ENCODE results near the gene COL13A1. TPM values are rescaled to one million over a fixed set of nuclear protein-coding genes. Genes with fewer than 3 reads are reported as not detected.

The COL13A1 gene
- total RNA-seq, 6 experiments from 2014 or later, result 0.18 to 0.44 (median 0.30) TPM; not detected in 2

- intact Hi-C loops (cut with DNase I), result no loop called here
These were observed 3.7 kb upstream of the COL13A1 start for GRCh38 chr10:69797959-69798358.

GRCh38 chr10:69800109-69800508, 1.6 kb upstream of the COL13A1 start:
- Histone ChIP-seq H3K4me3 (no peak overlapping the region), H3K36me3 (no peaks in the 10 kb centered on the region), H3K27me3 (peaks cover 0 to 14% of the 10 kb centered on the region in 2 donors), H3K9me3 (no peaks in the 10 kb centered on the region), H3K27ac (no peak overlapping the region), H3K4me1 (peaks cover 0 to 17% (median 0%) of the 10 kb centered on the region in 4 donors)
- 28% methylated on average over 3 of the region's 3 CpGs for WGBS (ENCODE audit: insufficient coverage, low coverage, low lambda C conversion rate, missing lambda C conversion rate)
- ATAC-seq (peak; percentile 63 to 78 (median 70)), DNase-seq (no peak)
- intact Hi-C loops (cut with DNase I), result loop anchor here in 1 of 2 donors (10.0 kb wide), 1 partner anchor 115 kb away; no protein-coding TSS in a partner anchor
- no peak for TF ChIP-seq POLR2A (IDR thresholded peaks at IDR 0.05)
- peak; percentile 29 to 53 (median 50) for TF ChIP-seq CTCF (IDR thresholded peaks at IDR 0.05)

More at GRCh38 chr10:69797959-69798358, 3.7 kb upstream of the COL13A1 start:
- Histone ChIP-seq H3K36me3 (no peaks in the 10 kb centered on the region), H3K4me1 (peaks cover 0 to 17% (median 0%) of the 10 kb centered on the region in 4 donors), H3K27me3 (peaks cover 0 to 4% of the 10 kb centered on the region in 2 donors), H3K27ac (no peak overlapping the region), H3K9me3 (no peaks in the 10 kb centered on the region), H3K4me3 (no peak overlapping the region)
- ATAC-seq (no peak), DNase-seq (no peak)
- TF ChIP-seq CTCF (IDR thresholded peaks at IDR 0.05) (no peak), POLR2A (IDR thresholded peaks at IDR 0.05) (no peak)
- WGBS (ENCODE audit: insufficient coverage, low coverage, low lambda C conversion rate, missing lambda C conversion rate), result 89% methylated on average over 4 of the region's 7 CpGs

GRCh38 chr10:69800665-69801064, 1.0 kb upstream of the COL13A1 start:
- TF ChIP-seq POLR2A (IDR thresholded peaks at IDR 0.05), result no peak
- no peak for TF ChIP-seq CTCF (IDR thresholded peaks at IDR 0.05)
- 44% methylated on average over 2 of the region's 2 CpGs for WGBS (ENCODE audit: insufficient coverage, low coverage, low lambda C conversion rate, missing lambda C conversion rate)
- Histone ChIP-seq H3K4me1 (peaks cover 0 to 17% (median 0%) of the 10 kb centered on the region in 4 donors), H3K4me3 (no peak overlapping the region), H3K27me3 (peaks cover 0 to 14% of the 10 kb centered on the region in 2 donors), H3K36me3 (no peaks in the 10 kb centered on the region), H3K27ac (no peak overlapping the region), H3K9me3 (no peaks in the 10 kb centered on the region)
- ATAC-seq (no peak), DNase-seq (no peak)
- intact Hi-C loops (cut with DNase I), result loop anchor here in 1 of 2 donors (10.0 kb wide), 1 partner anchor 114 kb away; no protein-coding TSS in a partner anchor

- intact Hi-C loops (cut with DNase I), result loop anchor here in 1 of 2 donors (10.0 kb wide), 1 partner anchor 114 kb away; no protein-coding TSS in a partner anchor
- TF ChIP-seq POLR2A (IDR thresholded peaks at IDR 0.05), result no peak
- peak in 3 of 4 donors; percentile 33 to 50 (median 44) for TF ChIP-seq CTCF (IDR thresholded peaks at IDR 0.05)
- WGBS (ENCODE audit: insufficient coverage, low coverage, low lambda C conversion rate, missing lambda C conversion rate), result 0% methylated on average over 3 of the region's 8 CpGs
- Histone ChIP-seq H3K9me3 (no peaks in the 10 kb centered on the region), H3K4me1 (peaks cover 0 to 17% (median 0%) of the 10 kb centered on the region in 4 donors), H3K27me3 (peaks cover 0 to 14% of the 10 kb centered on the region in 2 donors), H3K4me3 (no peak overlapping the region), H3K36me3 (no peaks in the 10 kb centered on the region), H3K27ac (no peak overlapping the region)
- DNase-seq (peak in 1 of 3 donors; percentile 42), ATAC-seq (peak; percentile 47 to 63 (median 56))
These were observed 642 bp upstream of the COL13A1 start for GRCh38 chr10:69801094-69801433.
